HEK293T (cell line): ENCODE data around the gene ZFYVE27.

Source experiments
- CTCF ChIA-PET: fragments of 350-600 bp; formaldehyde crosslinking; extraction: SDS; loops from one replicate; lab custom pipeline; 2021; ENCODE audit warnings: antibody characterized with exemption, inconsistent platforms; lab: Yijun Ruan, JAX
- POLR2A ChIA-PET: fragments of 350-600 bp; formaldehyde crosslinking; extraction: SDS; loops from one replicate; lab custom pipeline; 2020; ENCODE audit warnings: antibody characterized with exemption, inconsistent platforms; lab: Yijun Ruan, JAX
- DNase-seq: peaks from one replicate; pipeline ENCODE4 v3.0.0; 2012; ENCODE audit warnings: mixed read lengths; ENCODE audit errors: extremely low spot score
- ARNT ChIP-seq: fragments of 450-650 bp; IDR thresholded peaks from 2 replicates; pipeline ENCODE4 v1.6.1; 2017; ENCODE audit warnings: mild to moderate bottlenecking
- BHLHE40 ChIP-seq: fragments of 450-650 bp; IDR thresholded peaks from 2 replicates; pipeline ENCODE4 v1.6.1; 2016; ENCODE audit warnings: mild to moderate bottlenecking, moderate library complexity, borderline replicate concordance
- CTBP1 ChIP-seq: fragments of 450-650 bp; IDR thresholded peaks from 2 replicates; pipeline ENCODE4 v1.6.1; 2016; ENCODE audit warnings: borderline replicate concordance
- ELF4 ChIP-seq: fragments of 450-650 bp; IDR thresholded peaks from 2 replicates; pipeline ENCODE4 v1.6.1; 2017; ENCODE audit warnings: antibody characterized with exemption
- FOXA1 ChIP-seq: fragments of 450-650 bp; IDR thresholded peaks from 2 replicates; pipeline ENCODE4 v1.6.1; 2016; ENCODE audit warnings: mild to moderate bottlenecking
- FOXK2 ChIP-seq: fragments of 450-650 bp; IDR thresholded peaks from 2 replicates; pipeline ENCODE4 v1.6.1; 2016; ENCODE audit warnings: mild to moderate bottlenecking
- FOXM1 ChIP-seq: fragments of 450-650 bp; IDR thresholded peaks from 2 replicates; pipeline ENCODE4 v1.6.1; 2017; ENCODE audit warnings: mild to moderate bottlenecking, borderline replicate concordance
- HDGF ChIP-seq: fragments of 450-650 bp; IDR thresholded peaks from 2 replicates; pipeline ENCODE4 v1.6.1; 2017; ENCODE audit warnings: antibody characterized with exemption, borderline replicate concordance
- L3MBTL2 ChIP-seq: fragments of 450-650 bp; conservative IDR thresholded peaks from 2 replicates; pipeline ENCODE4 v1.6.1; 2016; ENCODE audit warnings: mild to moderate bottlenecking
- LEF1 ChIP-seq: fragments of 450-650 bp; IDR thresholded peaks from 2 replicates; pipeline ENCODE4 v1.6.1; 2017; ENCODE audit warnings: mild to moderate bottlenecking, borderline replicate concordance
- NFRKB ChIP-seq: fragments of 450-650 bp; IDR thresholded peaks from 2 replicates; pipeline ENCODE4 v1.6.1; 2016; ENCODE audit warnings: mild to moderate bottlenecking, moderate library complexity
- SP1 ChIP-seq: fragments of 450-650 bp; IDR thresholded peaks from 2 replicates; pipeline ENCODE4 v1.6.1; 2017
- SUZ12 ChIP-seq: fragments of 450-650 bp; IDR thresholded peaks from 2 replicates; pipeline ENCODE4 v1.6.1; 2016; ENCODE audit warnings: mild to moderate bottlenecking
- TARDBP ChIP-seq: fragments of 450-650 bp; IDR thresholded peaks from 2 replicates; pipeline ENCODE4 v1.6.1; 2016
- ZNF384 ChIP-seq: fragments of 450-650 bp; IDR thresholded peaks from 2 replicates; pipeline ENCODE4 v1.6.1; 2016
- TF ChIP-seq, protein P1 (sequence below): fragments of 450-650 bp; IDR thresholded peaks from 2 replicates; pipeline ENCODE4 v1.6.1; 2016

The ZFYVE27 gene

DNA sequence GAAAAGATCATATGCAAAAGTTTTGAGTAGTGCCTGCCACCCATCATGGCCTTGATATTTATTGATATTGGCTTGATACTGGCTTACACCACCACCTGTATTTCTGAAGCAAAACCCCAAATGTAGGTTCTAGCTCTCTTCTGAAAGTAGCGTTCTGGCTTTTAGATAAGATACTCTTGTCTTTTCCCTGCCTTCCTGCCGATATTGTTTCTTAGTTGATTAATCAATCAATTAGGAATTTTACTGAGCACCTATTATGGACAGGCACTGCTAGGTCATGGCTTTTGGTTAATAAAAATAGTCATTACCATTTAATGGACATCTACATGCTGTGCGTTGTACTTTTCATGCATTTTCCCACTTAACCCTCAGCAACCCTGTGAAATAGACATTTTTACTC, 27.0 kb downstream of the ZFYVE27 start:
- POLR2A ChIA-PET = no interaction called here
- CTCF ChIA-PET = interaction anchor here (2.1 kb wide), 1 partner anchor 106 kb away, joined by 8 read pairs; no protein-coding TSS in a partner anchor
- TF ChIP-seq ELF4 (no peak), ARNT (no peak), FOXA1 (no peak), CTBP1 (no peak), LEF1 (no peak), FOXK2 (no peak), HDGF (no peak), TARDBP (no peak), SP1 (no peak)
- no peak for DNase-seq

DNA sequence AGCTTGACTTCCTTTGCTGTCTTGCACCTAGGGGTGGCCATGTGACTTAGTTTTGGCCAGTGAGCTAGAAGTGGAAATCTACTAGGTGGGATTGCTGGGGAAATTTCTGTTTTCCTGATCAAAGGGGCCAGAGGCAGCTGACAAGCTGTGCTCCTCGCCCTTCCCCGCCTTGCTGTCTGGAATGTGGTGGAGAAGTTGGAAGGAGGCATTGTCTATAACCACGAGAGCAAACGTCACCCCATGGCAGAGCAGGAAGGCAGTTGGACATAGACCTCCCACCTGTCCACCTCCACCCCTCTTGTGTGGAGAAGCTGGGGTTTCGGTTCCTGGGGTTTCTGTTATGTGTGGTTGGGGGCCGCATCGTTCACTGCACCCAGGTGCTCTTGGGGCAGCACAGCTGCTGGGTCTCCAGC, 27.6 kb downstream of the ZFYVE27 start:
- ChIA-PET POLR2A (no interaction called here), CTCF (interaction anchor here (2.1 kb wide), 1 partner anchor 105 kb away, joined by 8 read pairs; no protein-coding TSS in a partner anchor)
- DNase-seq = no peak
- TF ChIP-seq BHLHE40 (no peak), FOXM1 (no peak), ZNF384 (no peak), LEF1 (no peak), L3MBTL2 (no peak), FOXA1 (no peak)

DNA sequence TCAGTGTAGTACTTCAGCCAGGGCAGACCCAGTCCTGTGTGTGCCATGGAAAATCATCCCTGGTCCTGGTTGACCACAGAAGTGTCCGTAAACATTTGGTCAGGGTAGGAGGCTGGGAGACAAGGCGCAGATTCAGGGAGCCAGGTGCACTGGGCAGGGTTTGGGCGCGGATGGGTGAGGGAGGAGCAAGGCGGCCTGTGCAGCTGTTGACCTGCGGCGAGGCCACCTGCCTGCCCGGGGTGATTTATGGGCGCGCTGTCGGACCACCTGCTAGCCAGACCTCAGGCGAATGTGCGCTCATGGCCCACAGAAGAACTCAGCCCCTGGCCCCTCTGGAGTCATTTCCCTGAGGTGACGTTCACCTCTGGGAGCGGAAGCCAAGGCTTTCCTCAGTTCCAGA, 28.3 kb downstream of the ZFYVE27 start:
- no peak for DNase-seq
- TF ChIP-seq L3MBTL2 (no peak), FOXA1 (no peak), SP1 (no peak), TARDBP (no peak), SUZ12 (no peak), LEF1 (no peak), BHLHE40 (no peak), FOXM1 (no peak)
- TF ChIP-seq, protein P1, sequence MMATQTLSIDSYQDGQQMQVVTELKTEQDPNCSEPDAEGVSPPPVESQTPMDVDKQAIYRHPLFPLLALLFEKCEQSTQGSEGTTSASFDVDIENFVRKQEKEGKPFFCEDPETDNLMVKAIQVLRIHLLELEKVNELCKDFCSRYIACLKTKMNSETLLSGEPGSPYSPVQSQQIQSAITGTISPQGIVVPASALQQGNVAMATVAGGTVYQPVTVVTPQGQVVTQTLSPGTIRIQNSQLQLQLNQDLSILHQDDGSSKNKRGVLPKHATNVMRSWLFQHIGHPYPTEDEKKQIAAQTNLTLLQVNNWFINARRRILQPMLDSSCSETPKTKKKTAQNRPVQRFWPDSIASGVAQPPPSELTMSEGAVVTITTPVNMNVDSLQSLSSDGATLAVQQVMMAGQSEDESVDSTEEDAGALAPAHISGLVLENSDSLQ = no peak; the same call in 1 of the 2 replicates
- CTCF ChIA-PET = no interaction called here
- POLR2A ChIA-PET = no interaction called here

DNA sequence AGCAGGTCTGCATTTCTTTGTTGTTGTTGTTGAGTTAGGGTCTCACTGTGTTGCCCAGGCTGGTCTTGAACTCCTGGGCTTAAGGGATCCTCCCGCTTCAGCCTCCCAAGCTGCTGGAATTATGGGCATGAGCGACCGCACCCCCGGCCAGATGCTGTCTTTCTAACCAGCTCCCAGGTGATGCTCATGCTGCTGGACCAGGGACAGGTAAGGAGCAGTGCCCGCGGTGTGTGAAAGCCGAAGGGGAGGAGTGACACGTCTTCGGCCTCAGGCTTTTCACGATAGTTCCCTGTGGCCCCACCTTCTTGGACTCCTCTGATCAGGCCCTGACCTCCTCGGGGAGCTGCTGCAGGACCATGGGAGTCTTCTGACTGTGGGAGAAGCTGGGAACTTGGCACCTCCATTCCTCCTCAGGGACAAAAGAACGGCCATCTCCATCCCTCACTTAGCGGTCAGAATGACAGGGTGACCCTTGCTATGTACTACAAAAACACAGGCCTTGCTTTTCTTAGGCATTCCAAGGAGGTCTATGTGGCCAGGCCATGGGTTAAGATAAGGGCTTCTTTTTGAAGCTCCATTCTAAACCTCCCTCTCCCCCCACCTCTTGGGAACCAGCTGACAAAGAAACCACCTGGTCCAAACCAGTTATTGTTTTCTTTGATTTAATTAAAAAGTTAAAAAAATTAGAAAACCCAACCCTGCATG, 29.3 kb downstream of the ZFYVE27 start:
- no peak for TF ChIP-seq FOXM1
- TF ChIP-seq NFRKB = no peak
- no peak for TF ChIP-seq HDGF
- no peak for TF ChIP-seq ARNT
- TF ChIP-seq FOXA1 = no peak
- ChIA-PET POLR2A (interaction anchor here (1.0 to 2.1 kb wide), 2 partner anchors 23 to 29 kb away, joined by 4 to 9 read pairs; partner anchors contain the start of gene ZFYVE27), CTCF (interaction anchor here (0.5 to 2.6 kb wide), 2 partner anchors 97 to 275 kb away, joined by 3 to 9 read pairs; no protein-coding TSS in a partner anchor)
- DNase-seq = no peak

DNA sequence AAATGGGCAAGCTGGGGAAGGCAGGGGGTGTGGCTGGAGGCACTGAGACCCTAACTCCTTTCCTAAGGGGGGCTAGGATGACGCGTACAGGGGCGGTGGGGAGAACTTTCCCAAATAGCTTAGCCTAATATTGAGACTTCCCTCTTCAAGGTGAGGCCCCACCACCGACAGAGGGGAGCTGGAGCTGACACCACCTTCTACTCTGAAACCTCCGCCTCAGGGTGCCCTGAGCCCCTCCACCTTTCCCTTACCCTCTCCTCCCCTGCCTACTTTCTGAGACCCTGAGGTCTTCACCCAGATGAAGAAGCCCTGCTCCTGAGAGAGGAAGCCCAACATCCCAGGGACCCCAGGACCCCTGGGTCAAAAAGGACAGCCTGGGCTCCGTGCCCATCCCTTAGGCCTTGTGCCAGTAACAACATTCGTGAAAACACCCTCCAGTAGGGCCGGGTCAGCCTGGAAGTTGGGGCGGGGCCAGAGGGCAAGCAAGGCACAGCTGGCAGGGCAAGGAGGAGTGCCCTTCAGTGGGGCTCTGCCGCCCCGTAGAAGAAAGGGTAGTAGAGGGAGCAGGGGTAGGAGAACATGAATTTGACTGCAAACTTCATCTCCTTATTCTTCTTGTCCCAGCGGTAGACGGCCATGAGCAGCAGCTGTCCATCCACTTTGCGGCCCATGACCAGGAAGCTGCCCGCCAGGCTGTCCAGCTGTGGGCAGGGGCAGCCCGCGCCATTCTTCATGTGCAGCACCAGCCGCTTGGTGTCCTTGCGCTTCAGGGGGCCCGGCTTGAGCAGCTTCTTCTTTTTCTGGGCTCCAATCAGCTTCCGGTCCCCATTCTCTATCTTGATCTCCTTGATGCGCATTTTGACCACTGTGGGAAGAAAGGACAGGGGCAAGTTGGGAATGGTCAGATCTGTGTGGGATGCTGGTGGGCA, 30.3 kb downstream of the ZFYVE27 start:
- TF ChIP-seq SUZ12 = no peak
- no peak for TF ChIP-seq LEF1
- TF ChIP-seq BHLHE40 = no peak
- no peak for TF ChIP-seq HDGF
- TF ChIP-seq FOXK2 = no peak
- TF ChIP-seq CTBP1 = no peak
- no peak for TF ChIP-seq TARDBP
- no peak for DNase-seq
- POLR2A ChIA-PET = interaction anchor here (1.0 to 2.1 kb wide), 2 partner anchors 22 to 30 kb away, joined by 4 to 9 read pairs; partner anchors contain the start of gene ZFYVE27
- CTCF ChIA-PET = interaction anchor here (0.5 to 2.6 kb wide), 2 partner anchors 96 to 274 kb away, joined by 3 to 9 read pairs; no protein-coding TSS in a partner anchor

DNA sequence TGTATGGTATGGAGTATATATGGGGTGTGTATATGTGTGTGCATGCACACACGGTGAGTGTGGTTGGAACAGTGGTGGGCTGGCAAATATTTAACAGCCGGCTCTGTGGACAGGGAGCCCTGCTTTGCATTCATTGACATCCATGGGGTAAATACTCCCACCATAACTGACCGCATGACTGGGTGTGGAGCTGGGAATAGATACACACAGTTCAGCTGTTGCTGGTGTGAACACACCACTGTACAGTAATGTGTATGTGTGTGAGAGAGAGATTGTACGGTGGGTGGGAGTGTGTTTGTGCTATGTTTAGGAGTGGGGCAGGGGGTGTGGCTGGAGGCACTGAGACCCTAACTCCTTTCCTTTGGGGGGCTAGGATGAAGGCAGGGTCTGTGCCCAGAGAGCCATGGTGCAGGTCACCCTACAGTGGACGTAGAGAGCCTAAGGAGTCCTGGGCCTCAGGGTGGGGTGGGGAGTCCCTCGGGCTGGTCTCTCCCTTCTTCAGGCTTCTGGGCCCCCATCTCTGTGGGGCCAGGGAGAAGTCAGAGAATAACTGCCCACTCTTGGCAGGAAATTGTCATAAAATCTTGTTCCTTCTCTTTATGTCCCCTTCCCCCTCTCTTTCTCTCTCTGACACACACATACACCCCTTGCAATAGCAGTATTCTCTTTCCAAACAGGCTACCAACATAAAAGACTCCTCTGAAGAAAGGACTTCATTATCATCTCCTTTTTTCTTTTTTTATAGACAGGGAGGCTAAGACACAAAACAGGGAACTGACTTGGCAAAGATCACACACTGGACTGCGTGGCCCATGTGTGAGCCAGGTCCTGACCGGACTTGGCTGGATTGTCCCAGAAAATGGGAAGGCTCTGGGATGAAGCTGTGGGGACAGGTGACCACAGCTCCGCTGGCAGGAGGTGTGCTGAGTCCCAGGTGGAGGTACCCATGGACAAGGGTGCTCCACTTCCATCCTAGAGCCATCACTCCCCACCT, 31.7 kb downstream of the ZFYVE27 start:
- ChIA-PET CTCF (interaction anchor here (2.6 kb wide), 1 partner anchor 272 kb away, joined by 9 read pairs; no protein-coding TSS in a partner anchor), POLR2A (interaction anchor here (2.1 kb wide), 1 partner anchor 32 kb away, joined by 9 read pairs; the partner anchor contains the start of gene ZFYVE27)
- TF ChIP-seq ELF4 (no peak), FOXM1 (no peak), BHLHE40 (no peak), ARNT (no peak), TARDBP (no peak), CTBP1 (no peak), LEF1 (no peak), ZNF384 (no peak), FOXK2 (no peak), FOXA1 (no peak), SUZ12 (no peak)
- TF ChIP-seq, protein P1 = no peak
- no peak for DNase-seq
